Mesothelial cell of epicardium (in vitro differentiated cells): ENCODE data around the gene PHTF2. TPM values are rescaled to one million over a fixed set of nuclear protein-coding genes. Genes with fewer than 3 reads are reported as not detected.
"Not testable (repeated sequence)": the region's sequence is repeated elsewhere in the genome, so short reads cannot be mapped to it uniquely, and the experiment has no call there.

Experiments
- DNase-seq, 2 experiments: peaks; one replicate each; pipeline ENCODE4 v3.0.0; 2021; ENCODE audit warnings: low spot score in 2 of 2; ENCODE audit not compliant: unreplicated experiment in 2 of 2
- H3K27ac Mint-ChIP-seq: 2 replicates; pipeline ENCODE4 v1.8.0; 2021; ENCODE audit warnings: mixed read lengths
- H3K27me3 Mint-ChIP-seq: 2 replicates; pipeline ENCODE4 v1.8.0; 2021; ENCODE audit warnings: low read depth, mixed read lengths
- H3K36me3 Mint-ChIP-seq: 2 replicates; pipeline ENCODE4 v1.8.0; 2021; ENCODE audit warnings: mixed read lengths
- H3K4me1 Mint-ChIP-seq: 2 replicates; pipeline ENCODE4 v1.8.0; 2021; ENCODE audit warnings: mixed read lengths
- H3K4me3 Mint-ChIP-seq: 2 replicates; pipeline ENCODE4 v1.8.0; 2021; ENCODE audit warnings: mild to moderate bottlenecking, moderate library complexity, mixed read lengths
- H3K9me3 Mint-ChIP-seq: 2 replicates; pipeline ENCODE4 v1.8.0; 2021; ENCODE audit warnings: mixed read lengths
- CTCF ChIP-seq: fragments of 200-600 bp; sonication (generic); IDR thresholded peaks from one replicate; pipeline ENCODE4 v1.5.0; 2021; ENCODE audit warnings: antibody characterized with exemption; ENCODE audit not compliant: unreplicated experiment
- total RNA-seq: library from RNA; stranded (reverse); gene quantifications from 3 replicates; pipeline ENCODE4 v1.2.1, GENCODE V29; 2021

PHTF2 gene
- total RNA-seq, 1 donor from 2014 or later, result 38.2 TPM

GRCh38 chr7:77771901-77772300 lies 26.7 kb upstream of the PHTF2 start:
- no peaks in the 10 kb centered on the region for H3K4me1 Mint-ChIP-seq
- peaks cover 9% of the 10 kb centered on the region for H3K9me3 Mint-ChIP-seq
- peaks cover 37% of the 10 kb centered on the region for H3K36me3 Mint-ChIP-seq
- no peak overlapping the region for H3K27ac Mint-ChIP-seq
- DNase-seq, result no peak
- no peak for TF ChIP-seq CTCF
- no peaks in the 10 kb centered on the region for H3K27me3 Mint-ChIP-seq
- H3K4me3 Mint-ChIP-seq, result no peak overlapping the region

GRCh38 chr7:77778535-77778934 lies 20.0 kb upstream of the PHTF2 start:
- peaks cover 16% of the 10 kb centered on the region for H3K9me3 Mint-ChIP-seq
- H3K27me3 Mint-ChIP-seq, result no peaks in the 10 kb centered on the region
- no peak for DNase-seq
- H3K4me3 Mint-ChIP-seq, result no peak overlapping the region
- no peak overlapping the region for H3K27ac Mint-ChIP-seq
- H3K36me3 Mint-ChIP-seq, result peaks cover 54% of the 10 kb centered on the region
- no peak for TF ChIP-seq CTCF
- peaks cover 6% of the 10 kb centered on the region for H3K4me1 Mint-ChIP-seq

GRCh38 chr7:77782383-77782782 lies 16.2 kb upstream of the PHTF2 start:
- Mint-ChIP-seq H3K36me3 (peaks cover 45% of the 10 kb centered on the region), H3K27me3 (no peaks in the 10 kb centered on the region), H3K4me3 (no peak overlapping the region), H3K4me1 (peaks cover 7% of the 10 kb centered on the region), H3K9me3 (peaks cover 10% of the 10 kb centered on the region), H3K27ac (no peak overlapping the region)
- no peak for TF ChIP-seq CTCF
- DNase-seq, result no peak

- Mint-ChIP-seq H3K27me3 (no peaks in the 10 kb centered on the region), H3K4me1 (peaks cover 7% of the 10 kb centered on the region), H3K27ac (peak overlapping the region; percentile 7), H3K36me3 (peaks cover 40% of the 10 kb centered on the region), H3K4me3 (no peak overlapping the region), H3K9me3 (peaks cover 8% of the 10 kb centered on the region)
- no peak for DNase-seq
- TF ChIP-seq CTCF, result no peak
Measured at GRCh38 chr7:77783111-77783510, 15.5 kb upstream of the PHTF2 start.

GRCh38 chr7:77783545-77783944 lies 15.0 kb upstream of the PHTF2 start:
- H3K4me1 Mint-ChIP-seq, result peaks cover 7% of the 10 kb centered on the region
- peak overlapping the region; percentile 7 for H3K27ac Mint-ChIP-seq
- no peak for TF ChIP-seq CTCF
- no peak for DNase-seq
- no peaks in the 10 kb centered on the region for H3K27me3 Mint-ChIP-seq
- H3K4me3 Mint-ChIP-seq, result no peak overlapping the region
- peaks cover 10% of the 10 kb centered on the region for H3K9me3 Mint-ChIP-seq
- H3K36me3 Mint-ChIP-seq, result peaks cover 37% of the 10 kb centered on the region

- DNase-seq, H3K27ac Mint-ChIP-seq, H3K4me1 Mint-ChIP-seq, H3K4me3 Mint-ChIP-seq, H3K27me3 Mint-ChIP-seq: not testable (repeated sequence)
- H3K9me3 Mint-ChIP-seq, result peaks cover 13% of the 10 kb centered on the region
- peaks cover 41% of the 10 kb centered on the region for H3K36me3 Mint-ChIP-seq
Measured at GRCh38 chr7:77784426-77784825, 14.1 kb upstream of the PHTF2 start.
